Natural killer cell treated with Interleukin-12 subunit alpha and Interleukin-12 subunit beta and Interleukin-15 and Interleukin-18, amount 100 ng/mL, for 72 hours (primary cell): ENCODE measurements around the gene DHRS3. TPM values are rescaled to one million over a fixed set of nuclear protein-coding genes. Genes with fewer than 3 reads are reported as not detected.

ENCODE experiments used
- ATAC-seq, 2 donors: fragments of 150-1000 bp; cut with Tn5 transposase in 1 of 2; sonication (Bioruptor Pico), chemical (Tn5 transposase) in 1 of 2; 2 replicates each; pipeline ENCODE4 v1.10.0; 2021
- DNase-seq: peaks from one replicate; pipeline ENCODE4 v3.0.0; 2022; ENCODE audit warnings: low spot score
- H3K27ac Mint-ChIP-seq, 2 donors: 1 replicate in 1 of 2; 2 replicates in 1 of 2; pipeline ENCODE4 v1.8.0; 2022; ENCODE audit warnings: mixed read lengths in 2 of 2, mild to moderate bottlenecking in 1 of 2, moderate library complexity in 1 of 2
- H3K27me3 Mint-ChIP-seq, 2 donors: 1 replicate in 1 of 2; 2 replicates in 1 of 2; pipeline ENCODE4 v1.8.0; 2022; ENCODE audit warnings: mixed read lengths in 2 of 2
- H3K36me3 Mint-ChIP-seq: one replicate; pipeline ENCODE4 v1.8.0; 2022; ENCODE audit warnings: mixed read lengths
- H3K4me1 Mint-ChIP-seq, 2 donors: 1 replicate in 1 of 2; 2 replicates in 1 of 2; pipeline ENCODE4 v1.8.0; 2022; ENCODE audit warnings: low read depth in 2 of 2, mixed read lengths in 2 of 2, mild to moderate bottlenecking in 1 of 2
- H3K4me3 Mint-ChIP-seq: one replicate; pipeline ENCODE4 v1.8.0; 2022; ENCODE audit warnings: mixed read lengths
- H3K9me3 Mint-ChIP-seq: 2 replicates; pipeline ENCODE4 v1.8.0; 2022; ENCODE audit warnings: mixed read lengths
- total RNA-seq, 2 donors: library from RNA; stranded (reverse); gene quantifications; one replicate each; pipeline ENCODE4 v1.2.3, GENCODE V29; 2022

Gene DHRS3
- total RNA-seq, 2 donors from 2014 or later, result 96.6 to 178 TPM

DNA sequence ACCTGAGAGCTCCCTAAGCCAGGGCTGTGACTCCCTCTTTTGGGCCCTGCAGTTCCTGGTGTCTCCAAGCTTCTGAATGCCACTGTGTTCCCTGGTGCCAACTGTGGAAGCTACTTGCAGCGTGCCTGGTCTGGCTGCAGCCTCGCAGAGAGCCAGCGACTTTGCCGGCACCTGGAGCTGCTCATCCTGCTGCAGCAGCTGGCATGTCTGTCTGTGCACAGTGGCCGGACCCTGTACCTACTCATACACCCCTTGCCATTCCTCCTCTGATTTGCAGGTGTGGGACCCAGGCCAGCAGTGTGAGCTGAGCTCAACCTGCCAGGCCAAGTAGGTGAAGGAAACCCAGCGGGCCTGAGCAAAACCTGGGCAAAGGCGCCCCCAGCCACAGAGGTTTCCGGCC is 13.6 kb upstream of the DHRS3 start:
- peak overlapping the region in 1 of 2 donors; percentile 15 for H3K27ac Mint-ChIP-seq
- H3K27me3 Mint-ChIP-seq, result peaks cover 0 to 4% of the 10 kb centered on the region in 2 donors
- no peaks in the 10 kb centered on the region for H3K9me3 Mint-ChIP-seq
- ATAC-seq (no peak), DNase-seq (no peak)
- no peaks in the 10 kb centered on the region for H3K36me3 Mint-ChIP-seq
- no peak overlapping the region for H3K4me3 Mint-ChIP-seq
- peaks cover 11 to 24% of the 10 kb centered on the region in 2 donors for H3K4me1 Mint-ChIP-seq

DNA sequence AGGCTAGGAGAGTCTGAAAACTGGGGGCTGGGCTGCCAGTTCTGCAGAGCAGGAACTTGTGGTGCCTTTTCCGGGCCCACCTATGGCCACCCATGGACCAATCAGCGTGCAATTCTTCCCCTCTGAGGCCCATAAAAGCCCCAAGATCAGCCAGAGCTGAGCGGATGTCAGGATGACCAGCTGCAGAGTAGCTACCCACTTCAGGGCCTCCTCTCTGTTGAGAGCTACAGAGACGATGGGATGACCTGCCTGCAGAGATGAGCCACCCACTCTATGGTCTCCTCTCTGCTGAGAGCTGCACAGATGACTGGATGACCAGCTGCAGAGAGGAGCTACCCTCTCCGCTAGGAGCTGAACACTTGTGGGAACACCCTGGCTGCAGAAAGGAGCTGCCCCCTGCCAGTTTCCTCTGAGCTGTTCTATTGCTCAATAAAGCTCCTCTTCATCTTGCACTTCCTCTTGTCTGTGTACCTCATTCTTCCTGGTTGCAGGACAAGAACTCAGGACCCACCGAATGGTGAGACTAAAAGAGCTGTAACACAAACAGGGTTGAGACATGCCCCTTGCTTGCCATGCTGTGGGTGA is 13.0 kb upstream of the DHRS3 start:
- H3K4me3 Mint-ChIP-seq, result no peak overlapping the region
- peaks cover 0 to 4% of the 10 kb centered on the region in 2 donors for H3K27me3 Mint-ChIP-seq

DNA sequence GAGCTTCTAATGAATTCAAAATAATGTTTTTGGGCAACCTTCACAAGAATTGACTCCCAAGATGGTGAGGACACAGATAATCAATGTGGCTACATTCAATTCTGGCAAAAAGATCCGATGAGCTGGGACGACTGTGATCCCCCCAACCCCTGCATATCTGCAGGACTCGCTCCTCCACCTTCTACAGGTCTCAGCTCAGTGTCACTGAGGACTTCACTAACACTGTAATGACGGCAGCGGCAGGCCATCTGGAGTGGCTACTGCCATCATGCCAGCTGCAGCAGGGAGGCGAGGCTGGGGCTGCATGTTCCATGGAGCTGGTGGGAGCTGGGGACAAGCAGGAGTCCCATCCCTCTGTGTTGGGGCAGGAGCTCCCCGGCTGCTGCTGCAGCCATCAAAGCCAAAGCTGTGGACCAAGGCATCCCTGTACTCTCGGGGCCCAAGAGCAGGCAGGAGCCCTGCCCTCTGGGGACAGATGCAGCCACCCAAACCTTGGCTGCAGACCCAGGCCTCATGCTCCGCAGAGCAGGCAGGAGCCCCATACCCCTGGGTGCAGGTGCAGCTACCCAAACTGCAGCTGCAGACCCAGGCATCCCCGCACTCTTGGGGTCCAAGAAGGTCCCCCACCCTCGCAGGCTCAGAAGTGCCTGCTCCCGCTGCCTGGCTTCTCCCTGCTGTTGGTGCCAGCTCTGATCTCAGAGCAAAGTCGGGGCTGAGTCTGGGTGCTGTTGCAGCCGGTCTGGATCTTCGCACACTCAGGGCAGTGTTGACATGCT is 12.2 kb upstream of the DHRS3 start:
- Mint-ChIP-seq H3K27ac (no peak overlapping the region), H3K4me1 (peaks cover 11 to 21% of the 10 kb centered on the region in 2 donors), H3K36me3 (no peaks in the 10 kb centered on the region), H3K9me3 (no peaks in the 10 kb centered on the region), H3K27me3 (peaks cover 0 to 4% of the 10 kb centered on the region in 2 donors), H3K4me3 (no peak overlapping the region)
- ATAC-seq (no peak), DNase-seq (no peak)

More for the DNA sequence above, 13.0 kb upstream of the DHRS3 start:
- H3K36me3 Mint-ChIP-seq, result no peaks in the 10 kb centered on the region
- DNase-seq, result no peak
- ATAC-seq, result no peak
- H3K4me1 Mint-ChIP-seq, result peaks cover 11 to 24% of the 10 kb centered on the region in 2 donors
- no peaks in the 10 kb centered on the region for H3K9me3 Mint-ChIP-seq
- no peak overlapping the region for H3K27ac Mint-ChIP-seq

- H3K36me3 Mint-ChIP-seq, result no peaks in the 10 kb centered on the region
- no peaks in the 10 kb centered on the region for H3K9me3 Mint-ChIP-seq
These were observed 11.5 kb upstream of the DHRS3 start for GRCh38 chr1:12629511-12629956.

DNA sequence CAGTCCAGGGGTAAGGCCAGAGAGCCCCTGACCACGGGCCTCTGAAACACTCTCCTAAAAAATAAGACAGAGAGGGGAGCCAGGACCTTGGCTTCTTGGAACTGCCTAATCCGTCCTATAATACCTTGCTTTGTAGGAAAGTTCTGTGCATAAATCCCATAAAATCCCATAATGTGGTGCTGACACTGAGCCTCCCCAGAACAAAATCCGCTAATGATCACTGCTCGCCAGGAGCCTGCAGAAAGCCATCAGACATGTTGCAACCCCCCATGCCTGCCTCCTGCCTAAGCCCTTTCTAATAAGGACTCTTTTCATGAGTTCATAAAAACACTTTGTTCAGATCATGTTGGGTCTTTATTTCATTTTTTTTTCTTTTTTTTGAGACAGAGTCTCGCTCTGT is 9.3 kb upstream of the DHRS3 start:
- H3K9me3 Mint-ChIP-seq, result no peaks in the 10 kb centered on the region
- H3K4me1 Mint-ChIP-seq, result peaks cover 0 to 11% of the 10 kb centered on the region in 2 donors
- H3K27ac Mint-ChIP-seq, result no peak overlapping the region
- H3K27me3 Mint-ChIP-seq, result peaks cover 0 to 2% of the 10 kb centered on the region in 2 donors
- H3K4me3 Mint-ChIP-seq, result no peak overlapping the region
- no peaks in the 10 kb centered on the region for H3K36me3 Mint-ChIP-seq
- ATAC-seq, result no peak
- no peak for DNase-seq

More at GRCh38 chr1:12629511-12629956, 11.5 kb upstream of the DHRS3 start:
- ATAC-seq (no peak), DNase-seq (no peak)
- Mint-ChIP-seq H3K4me1 (peaks cover 11 to 19% of the 10 kb centered on the region in 2 donors), H3K27ac (no peak overlapping the region), H3K27me3 (peaks cover 0 to 4% of the 10 kb centered on the region in 2 donors), H3K4me3 (no peak overlapping the region)

DNA sequence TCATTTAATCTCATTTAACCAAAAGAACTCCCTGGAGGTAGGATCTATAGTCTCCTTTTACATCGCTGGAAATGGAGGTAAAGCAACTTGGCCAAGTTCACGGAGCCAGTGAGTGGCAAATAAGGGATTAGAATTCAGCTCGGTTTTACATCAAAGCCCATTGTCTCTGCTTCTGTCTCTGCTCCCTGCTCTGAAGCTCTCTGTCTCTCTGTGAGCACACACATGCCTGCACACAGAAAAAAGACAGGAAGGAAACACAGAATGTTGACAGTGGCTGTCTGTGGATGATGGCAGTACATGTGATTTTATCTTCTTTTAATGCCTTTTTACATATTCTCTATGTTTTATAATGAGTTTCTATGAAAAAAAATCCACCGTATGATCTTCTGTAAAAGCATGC is 8.9 kb upstream of the DHRS3 start:
- H3K27ac Mint-ChIP-seq, result no peak overlapping the region
- no peaks in the 10 kb centered on the region for H3K9me3 Mint-ChIP-seq
- H3K4me3 Mint-ChIP-seq, result no peak overlapping the region
- no peak for ATAC-seq
- H3K4me1 Mint-ChIP-seq, result peaks cover 0 to 6% of the 10 kb centered on the region in 2 donors
- no peaks in the 10 kb centered on the region for H3K36me3 Mint-ChIP-seq
- no peak for DNase-seq
- H3K27me3 Mint-ChIP-seq, result peaks cover 0 to under 1% of the 10 kb centered on the region in 2 donors

DNA sequence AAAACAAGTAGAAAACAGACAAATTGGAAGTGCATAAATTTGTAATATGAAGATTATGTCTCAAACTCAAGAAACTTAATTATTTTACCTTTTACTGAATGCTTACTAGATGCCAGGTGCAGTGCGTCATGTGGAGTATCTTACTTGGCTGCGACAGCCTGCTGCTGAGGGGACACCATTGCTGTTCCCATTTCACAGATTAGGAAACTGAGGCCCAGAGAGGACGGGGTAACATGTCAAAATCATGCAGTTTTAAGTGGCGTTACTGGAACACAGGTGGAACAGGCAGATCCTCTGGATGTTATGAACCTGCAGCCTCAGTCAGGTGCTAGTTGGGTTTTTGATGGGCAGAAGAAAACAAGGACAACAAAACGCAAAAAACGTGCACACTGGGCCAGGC is 7.3 kb upstream of the DHRS3 start:
- ATAC-seq, result no peak
- Mint-ChIP-seq H3K36me3 (no peaks in the 10 kb centered on the region), H3K27me3 (no peaks in the 10 kb centered on the region), H3K9me3 (no peaks in the 10 kb centered on the region), H3K27ac (no peak overlapping the region), H3K4me3 (no peak overlapping the region), H3K4me1 (peaks cover 8 to 11% of the 10 kb centered on the region in 2 donors)
- DNase-seq, result no peak

DNA sequence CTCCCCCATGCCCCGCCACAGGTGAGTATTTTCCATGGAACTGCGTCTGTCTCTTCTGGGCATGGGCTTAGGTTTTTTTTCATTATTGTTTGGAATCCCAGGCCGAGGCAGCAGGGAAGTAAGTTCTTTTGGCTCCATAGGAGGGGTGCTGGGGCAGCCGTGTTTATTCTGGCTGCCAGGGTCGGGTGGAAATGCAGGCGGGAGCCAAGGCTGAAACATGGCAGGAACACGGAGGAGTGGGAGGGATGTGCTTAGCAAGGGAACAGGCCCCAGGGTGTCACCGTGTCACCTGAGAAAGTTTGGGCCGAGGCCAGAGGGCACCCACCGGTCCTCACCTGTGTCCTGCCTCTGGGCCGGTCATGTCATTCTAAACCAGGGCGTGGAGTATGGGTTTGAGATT is 4.5 kb upstream of the DHRS3 start:
- Mint-ChIP-seq H3K27ac (no peak overlapping the region), H3K9me3 (no peaks in the 10 kb centered on the region), H3K27me3 (no peaks in the 10 kb centered on the region), H3K4me3 (no peak overlapping the region), H3K36me3 (no peaks in the 10 kb centered on the region), H3K4me1 (peaks cover 31 to 34% of the 10 kb centered on the region in 2 donors)
- ATAC-seq, result no peak
- no peak for DNase-seq

- Mint-ChIP-seq H3K4me3 (no peak overlapping the region), H3K36me3 (peaks cover 4% of the 10 kb centered on the region), H3K27ac (peak overlapping the region in 1 of 2 donors; percentile 51), H3K4me1 (peaks cover 34 to 36% of the 10 kb centered on the region in 2 donors), H3K9me3 (no peaks in the 10 kb centered on the region), H3K27me3 (no peaks in the 10 kb centered on the region)
- ATAC-seq (no peak), DNase-seq (no peak)
These were observed 3.6 kb upstream of the DHRS3 start for GRCh38 chr1:12621346-12622335.

GRCh38 chr1:12620931-12621330 is 2.9 kb upstream of the DHRS3 start:
- DNase-seq (no peak), ATAC-seq (no peak)
- peaks cover 4% of the 10 kb centered on the region for H3K36me3 Mint-ChIP-seq
- H3K4me3 Mint-ChIP-seq, result peak overlapping the region; percentile 89
- H3K27ac Mint-ChIP-seq, result peak overlapping the region in 1 of 2 donors; percentile 82
- H3K9me3 Mint-ChIP-seq, result no peaks in the 10 kb centered on the region
- no peaks in the 10 kb centered on the region for H3K27me3 Mint-ChIP-seq
- peaks cover 34 to 40% of the 10 kb centered on the region in 2 donors for H3K4me1 Mint-ChIP-seq

- DNase-seq (peak; percentile 84), ATAC-seq (peak; percentile 62 to 65)
- no peaks in the 10 kb centered on the region for H3K9me3 Mint-ChIP-seq
- peaks cover 37 to 45% of the 10 kb centered on the region in 2 donors for H3K4me1 Mint-ChIP-seq
- H3K27me3 Mint-ChIP-seq, result no peaks in the 10 kb centered on the region
- peak overlapping the region; percentile 89 for H3K4me3 Mint-ChIP-seq
- peak overlapping the region; percentile 82 to 96 for H3K27ac Mint-ChIP-seq
- H3K36me3 Mint-ChIP-seq, result peaks cover 4% of the 10 kb centered on the region
These were observed 2.5 kb upstream of the DHRS3 start for GRCh38 chr1:12620488-12620865.

DNA sequence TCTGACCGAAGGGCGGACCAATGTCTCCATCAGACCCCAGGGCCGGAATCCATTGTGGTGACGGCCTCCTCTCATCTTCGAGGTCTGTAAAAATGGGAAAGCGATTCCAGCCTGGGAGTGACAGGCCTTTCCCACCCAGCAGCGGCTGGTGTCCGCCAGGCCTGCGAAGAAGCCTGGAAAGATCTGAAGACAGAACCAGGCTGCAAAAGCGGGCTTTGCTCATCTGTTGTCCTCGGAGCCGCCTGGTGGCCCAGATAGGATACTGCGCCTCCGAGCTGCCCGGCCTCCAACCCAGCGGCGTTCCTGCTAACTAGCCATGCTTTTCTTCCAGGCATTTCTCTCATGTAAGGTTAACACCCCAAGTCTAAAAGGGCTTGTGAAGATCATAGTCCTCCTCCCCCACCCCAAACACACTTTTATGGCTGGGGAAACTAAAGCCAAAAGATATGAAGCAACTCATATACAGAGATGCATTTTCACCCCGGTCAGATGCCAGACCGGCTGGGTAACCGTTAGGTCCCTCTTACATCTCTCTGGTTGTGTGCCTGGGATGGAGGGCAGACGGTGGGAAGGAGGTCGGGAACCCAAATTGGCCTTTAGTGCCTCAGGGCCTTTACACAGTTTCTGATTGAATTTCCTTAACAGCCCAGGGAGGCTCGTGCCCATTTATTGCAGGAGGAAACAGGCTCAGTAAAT is 1.9 kb upstream of the DHRS3 start:
- peaks cover 41 to 49% of the 10 kb centered on the region in 2 donors for H3K4me1 Mint-ChIP-seq
- ATAC-seq (peak; percentile 63 to 74), DNase-seq (peak; percentile 81)
- H3K27me3 Mint-ChIP-seq, result no peaks in the 10 kb centered on the region
- H3K4me3 Mint-ChIP-seq, result peak overlapping the region; percentile 89
- no peaks in the 10 kb centered on the region for H3K9me3 Mint-ChIP-seq
- peak overlapping the region; percentile 82 to 96 for H3K27ac Mint-ChIP-seq
- H3K36me3 Mint-ChIP-seq, result peaks cover 4% of the 10 kb centered on the region
